Suprapubic skin (tissue), 4 donors: ENCODE measurements around the gene DDX51.

Experiments
- CTCF ChIP-seq, 2 donors: fragments of 200-600 bp in 1 of 2; fragments of 450-650 bp in 1 of 2; sonication (generic) in 1 of 2; IDR thresholded peaks; one replicate each; pipeline ENCODE4 v1.5.1; 2016 to 2019; ENCODE audit warnings: antibody characterized with exemption in 2 of 2, mild to moderate bottlenecking in 1 of 2, moderate library complexity in 1 of 2
- EP300 ChIP-seq: sonication (generic); formaldehyde crosslinking; IDR thresholded peaks from one replicate; pipeline ENCODE4 v1.6.1; 2017; ENCODE audit warnings: antibody characterized with exemption
- POLR2AphosphoS5 ChIP-seq, 3 donors: sonication (generic); formaldehyde crosslinking; IDR thresholded peaks; one replicate each; pipeline ENCODE4 v1.6.1; 2017; ENCODE audit warnings: antibody characterized with exemption in 3 of 3

GRCh38 chr12:132179431-132180362, 35.6 kb upstream of the DDX51 start:
- TF ChIP-seq EP300: no peak
- no peak for TF ChIP-seq CTCF (IDR thresholded peaks at IDR 0.05)
- no peak for TF ChIP-seq POLR2AphosphoS5 (IDR thresholded peaks at IDR 0.05)
